OCI-LY7 (cell line): ENCODE data around the gene AATF.

Source experiments
- EZH2phosphoT487 ChIP-seq: fragments of 200-600 bp; sonication (generic); IDR thresholded peaks from 2 replicates; pipeline ENCODE4 v1.6.1; 2018; ENCODE audit warnings: low read depth, borderline replicate concordance, mild to moderate bottlenecking, mixed run types, antibody characterized with exemption, low read length, moderate library complexity, mixed read lengths
- TF ChIP-seq, protein P1 (sequence below): fragments of 200-600 bp; sonication (generic); conservative IDR thresholded peaks from 2 replicates; pipeline ENCODE4 v1.5.1; 2014; ENCODE audit warnings: mild to moderate bottlenecking, antibody characterized with exemption, low read length, moderate library complexity, mixed read lengths

DNA sequence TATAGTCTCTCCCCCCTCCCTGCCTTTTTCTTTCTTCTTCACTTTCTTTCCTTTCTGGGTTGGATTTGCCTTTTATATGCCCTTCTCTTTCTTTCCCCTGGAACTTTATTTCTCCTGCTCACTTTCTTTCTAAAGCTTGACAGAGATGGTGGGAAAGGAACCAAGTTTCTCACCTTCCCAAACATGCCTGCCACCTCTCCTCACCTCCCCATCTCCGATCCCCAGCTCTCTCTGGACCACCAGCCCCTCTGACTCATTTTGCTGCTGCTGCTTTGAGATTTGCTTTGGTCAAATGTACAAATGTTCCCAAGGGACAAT, 18.2 kb upstream of the AATF start:
- TF ChIP-seq, protein P1, sequence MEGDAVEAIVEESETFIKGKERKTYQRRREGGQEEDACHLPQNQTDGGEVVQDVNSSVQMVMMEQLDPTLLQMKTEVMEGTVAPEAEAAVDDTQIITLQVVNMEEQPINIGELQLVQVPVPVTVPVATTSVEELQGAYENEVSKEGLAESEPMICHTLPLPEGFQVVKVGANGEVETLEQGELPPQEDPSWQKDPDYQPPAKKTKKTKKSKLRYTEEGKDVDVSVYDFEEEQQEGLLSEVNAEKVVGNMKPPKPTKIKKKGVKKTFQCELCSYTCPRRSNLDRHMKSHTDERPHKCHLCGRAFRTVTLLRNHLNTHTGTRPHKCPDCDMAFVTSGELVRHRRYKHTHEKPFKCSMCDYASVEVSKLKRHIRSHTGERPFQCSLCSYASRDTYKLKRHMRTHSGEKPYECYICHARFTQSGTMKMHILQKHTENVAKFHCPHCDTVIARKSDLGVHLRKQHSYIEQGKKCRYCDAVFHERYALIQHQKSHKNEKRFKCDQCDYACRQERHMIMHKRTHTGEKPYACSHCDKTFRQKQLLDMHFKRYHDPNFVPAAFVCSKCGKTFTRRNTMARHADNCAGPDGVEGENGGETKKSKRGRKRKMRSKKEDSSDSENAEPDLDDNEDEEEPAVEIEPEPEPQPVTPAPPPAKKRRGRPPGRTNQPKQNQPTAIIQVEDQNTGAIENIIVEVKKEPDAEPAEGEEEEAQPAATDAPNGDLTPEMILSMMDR: no peak
- no peak for TF ChIP-seq EZH2phosphoT487
